Amniotic epithelial cell (primary cell): Measurements from ENCODE around the gene ELAVL4.
"Not testable (repeated sequence)": the region's sequence is repeated elsewhere in the genome, so short reads cannot be mapped to it uniquely, and the experiment has no call there.

Source experiments
- DNase-seq: peaks from one replicate; pipeline ENCODE4 v3.0.0-alpha.2; 2010; ENCODE audit warnings: low read depth

ELAVL4 gene

DNA sequence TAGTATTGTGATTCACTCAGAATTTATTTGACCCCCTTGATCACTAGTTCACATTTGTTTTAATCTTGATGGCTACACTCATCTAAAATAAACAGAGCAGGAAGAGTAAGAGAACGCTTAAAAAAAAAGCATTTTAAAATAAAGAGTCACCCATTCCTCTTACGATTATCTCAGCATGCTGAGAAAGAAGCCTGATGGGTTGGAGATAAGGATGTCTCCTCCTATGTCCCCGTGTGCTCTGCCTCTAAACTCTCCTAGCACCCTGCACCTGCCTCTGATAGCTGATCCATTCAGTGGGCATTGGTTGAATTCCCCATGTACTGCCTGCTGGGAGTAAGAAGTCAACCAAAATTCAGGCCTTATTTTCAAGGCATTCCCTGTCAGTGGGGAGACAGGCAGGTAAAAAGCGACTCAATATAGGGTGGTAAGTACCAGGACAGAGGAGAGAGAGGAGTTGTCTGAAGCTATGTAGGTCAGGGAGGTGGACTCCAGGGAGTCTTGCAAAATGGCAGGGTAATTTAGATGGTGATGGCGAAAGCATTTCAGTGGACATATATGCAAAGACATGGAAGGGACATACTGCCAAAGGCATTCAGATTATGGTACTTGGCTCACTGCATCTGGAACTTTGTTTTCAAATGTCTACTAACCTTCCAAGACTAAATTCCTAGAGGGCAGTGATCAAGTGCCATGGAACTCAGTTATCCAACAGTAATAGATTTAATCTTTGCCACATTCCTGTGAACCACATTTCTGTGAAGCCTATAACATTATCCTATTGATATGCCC is 18.4 kb downstream of the ELAVL4 start:
- no peak for DNase-seq

DNA sequence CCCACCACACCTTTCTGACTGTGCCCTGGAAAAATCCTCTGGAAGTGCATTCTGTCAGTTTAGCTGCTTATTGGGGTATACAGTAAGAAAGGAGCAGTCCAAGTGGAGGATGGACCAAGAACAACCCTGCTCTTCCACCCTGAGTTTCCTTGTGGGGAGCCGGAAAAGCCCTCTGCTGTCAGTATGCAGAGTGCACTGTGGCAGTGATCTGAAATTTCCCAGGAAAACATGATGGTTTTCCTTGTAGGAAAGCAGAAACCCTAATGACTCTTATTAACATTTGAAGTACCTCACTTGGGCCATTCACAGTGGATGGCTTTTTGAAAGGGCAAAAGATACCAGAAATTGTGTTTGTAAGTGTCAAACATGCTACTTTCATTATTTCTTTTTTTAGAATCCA is 20.5 kb downstream of the ELAVL4 start:
- no peak for DNase-seq

GRCh38 chr1:50132347-50132894 is 23.7 kb downstream of the ELAVL4 start:
- no peak for DNase-seq

GRCh38 chr1:50135716-50136115 is 27.0 kb downstream of the ELAVL4 start:
- DNase-seq, result no peak

DNA sequence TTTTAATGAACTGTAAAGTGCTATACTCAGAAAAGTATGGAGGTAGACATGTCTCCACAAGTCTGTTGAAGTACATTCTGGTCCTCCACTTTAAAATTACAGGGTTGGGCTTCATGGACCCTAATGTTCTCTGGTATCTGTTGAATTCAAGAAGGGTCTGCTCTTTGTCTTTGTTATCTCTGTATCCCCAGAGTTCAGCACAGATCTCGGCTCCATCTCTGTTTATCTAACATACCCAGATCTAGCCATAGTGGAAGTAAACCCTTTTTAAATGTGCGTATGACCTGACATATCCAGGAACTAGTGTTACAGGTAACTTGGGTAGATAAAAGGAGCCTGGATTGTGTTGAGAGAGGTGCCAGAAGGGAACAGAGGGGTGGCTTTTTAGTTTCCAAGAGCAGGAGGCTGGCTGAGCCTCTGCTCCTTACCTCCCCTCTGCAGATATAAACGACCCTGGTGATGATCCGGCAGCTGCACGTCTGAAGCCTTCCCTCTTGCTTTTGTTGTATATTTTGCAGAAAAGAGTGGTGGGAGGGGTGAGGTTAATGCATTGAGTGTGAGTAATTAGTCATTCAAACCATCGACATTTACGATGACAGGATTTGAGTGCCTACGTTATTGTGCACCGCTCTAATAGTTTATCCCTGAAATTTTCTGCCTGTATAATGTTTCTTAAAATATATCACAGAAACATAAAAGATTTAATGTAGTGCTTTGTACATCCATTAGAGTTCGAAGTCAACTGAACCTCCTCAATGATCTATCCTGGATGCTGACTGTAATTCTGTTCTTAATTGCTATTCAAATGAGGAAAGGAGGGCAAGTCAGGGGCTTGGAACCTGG is 30.8 kb downstream of the ELAVL4 start:
- no peak for DNase-seq

GRCh38 chr1:50140182-50140447 is 31.4 kb downstream of the ELAVL4 start:
- DNase-seq, result no peak

DNA sequence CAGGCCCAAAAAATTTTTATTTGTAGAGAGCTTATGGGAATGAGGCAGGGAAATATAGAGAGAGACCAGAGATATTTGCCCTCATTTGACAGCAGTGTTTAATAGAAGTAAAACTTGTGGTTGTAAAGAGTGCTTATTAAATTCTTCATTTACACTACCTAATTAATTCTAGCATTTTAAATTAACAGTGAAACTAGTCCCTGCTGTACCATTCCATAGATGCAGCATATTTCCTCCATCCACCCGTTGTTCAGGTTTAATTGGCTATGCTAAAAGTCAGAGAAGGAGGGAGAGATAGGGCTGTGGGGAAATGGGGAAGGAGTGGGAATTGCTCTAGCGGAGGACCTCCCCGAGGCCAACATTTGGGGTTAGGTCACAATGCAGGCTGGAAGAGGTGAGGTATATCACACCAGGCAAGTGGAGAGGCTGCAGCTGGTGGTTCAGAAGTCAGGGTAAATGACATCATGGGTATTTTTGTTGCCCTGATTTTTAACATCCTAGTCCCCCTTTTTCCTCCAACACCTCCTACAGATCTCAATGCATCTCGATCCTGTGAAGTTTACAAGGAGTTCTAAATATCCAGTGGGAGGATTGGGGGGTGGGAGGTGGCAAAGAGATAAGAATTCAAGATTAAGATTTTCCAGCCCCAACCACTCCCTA is 38.6 kb downstream of the ELAVL4 start:
- DNase-seq, result no peak

DNA sequence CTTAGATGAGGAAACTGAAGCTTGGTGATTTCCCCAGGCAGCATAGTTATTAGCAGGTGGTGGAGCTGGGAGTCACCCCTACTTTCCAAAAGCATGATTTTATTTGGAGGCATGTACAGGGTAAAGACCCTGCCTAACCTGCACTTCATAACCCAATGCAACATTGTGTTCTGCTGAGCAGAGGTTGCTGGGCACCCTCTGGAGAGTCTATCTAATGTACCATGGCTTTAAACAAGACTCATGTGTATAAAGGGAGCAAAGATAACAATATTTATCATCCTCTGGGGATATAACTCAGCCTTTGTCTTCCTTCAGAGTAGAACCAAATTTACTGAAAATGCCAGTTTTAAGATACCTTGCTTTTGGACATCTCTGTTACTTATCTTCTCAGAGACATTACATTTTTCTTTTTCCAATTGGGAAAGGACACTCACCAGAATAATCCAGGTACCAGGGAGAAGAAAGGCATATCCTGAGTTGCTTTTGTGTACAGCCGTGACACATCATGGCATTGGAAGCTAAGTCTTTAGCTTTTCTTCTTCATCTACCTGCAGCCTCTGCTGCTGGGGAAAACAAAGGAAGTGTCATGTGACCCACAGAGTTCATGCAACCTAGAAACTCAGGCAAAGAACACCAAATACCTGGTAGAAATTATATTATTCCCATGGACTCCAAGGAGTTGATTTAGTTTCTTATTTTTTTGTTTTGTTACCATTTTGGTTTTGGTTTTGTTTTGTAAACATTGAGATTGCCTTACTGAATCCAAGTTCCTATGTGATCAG is 39.6 kb downstream of the ELAVL4 start:
- no peak for DNase-seq

DNA sequence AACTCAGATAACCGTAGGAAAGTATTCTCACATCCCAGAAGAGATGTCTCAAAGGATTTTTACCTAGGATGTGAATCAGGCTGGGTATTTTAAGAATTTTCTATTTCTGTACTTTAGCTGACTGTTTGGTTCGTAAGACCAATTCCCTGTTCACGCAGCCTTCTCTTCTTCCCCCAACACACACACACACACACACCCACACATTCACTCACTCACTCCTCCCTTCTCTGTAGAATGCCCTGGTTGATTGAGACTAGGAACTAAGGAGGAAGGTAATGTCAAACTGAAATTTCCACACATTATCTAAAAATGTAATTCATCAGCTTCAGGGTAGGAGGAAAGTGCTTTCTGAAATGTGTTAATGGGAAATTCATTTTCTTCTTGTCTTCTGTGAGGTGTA is 43.5 kb downstream of the ELAVL4 start:
- no peak for DNase-seq

DNA sequence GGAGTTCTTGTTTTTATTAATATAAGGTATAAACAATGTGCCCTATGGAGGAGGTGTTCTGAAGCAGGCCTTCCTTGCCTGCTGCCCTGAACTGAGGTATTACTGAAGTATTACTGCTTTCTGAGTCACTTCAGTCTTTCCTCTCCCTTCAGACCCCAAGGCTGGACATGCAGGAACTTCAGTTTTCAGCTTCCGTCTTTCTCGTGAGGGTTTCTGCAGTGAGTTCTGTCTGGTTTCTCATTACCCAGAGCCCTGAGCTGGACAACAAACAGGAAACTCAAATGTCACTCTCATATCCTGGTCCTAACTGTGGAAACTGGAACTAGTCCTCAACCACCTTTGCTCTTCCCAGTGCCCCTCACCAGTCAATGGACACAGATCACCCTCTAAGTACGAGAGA is 46.8 kb downstream of the ELAVL4 start:
- no peak for DNase-seq

GRCh38 chr1:50156241-50157010 is 47.7 kb downstream of the ELAVL4 start:
- no peak for DNase-seq

- no peak for DNase-seq
Observed at GRCh38 chr1:50157306-50157941, 48.7 kb downstream of the ELAVL4 start.

- no peak for DNase-seq
Observed at GRCh38 chr1:50158421-50158820, 49.7 kb downstream of the ELAVL4 start.

GRCh38 chr1:50163680-50164079 is 55.0 kb downstream of the ELAVL4 start:
- DNase-seq, result no peak

DNA sequence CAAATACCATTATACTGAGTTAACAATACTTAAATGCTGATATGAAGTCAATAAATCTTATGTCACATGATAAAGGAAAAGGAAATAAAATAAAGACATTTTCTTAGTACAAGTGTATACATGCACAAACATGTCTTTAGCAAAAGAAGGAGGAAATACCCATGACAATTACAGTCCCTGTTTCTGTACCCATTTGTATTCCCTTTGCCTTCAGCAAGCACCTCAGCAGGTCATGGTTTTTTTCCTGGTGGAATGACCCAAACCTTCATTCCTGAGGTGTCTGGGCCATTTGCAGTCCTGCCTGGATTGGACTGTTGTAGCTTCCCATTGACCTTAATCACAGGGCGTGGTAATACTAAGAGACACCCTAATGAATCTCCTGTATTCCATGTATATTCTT is 57.6 kb downstream of the ELAVL4 start:
- DNase-seq, result not testable (repeated sequence)

GRCh38 chr1:50172299-50172698 is 63.6 kb downstream of the ELAVL4 start:
- DNase-seq, result no peak

DNA sequence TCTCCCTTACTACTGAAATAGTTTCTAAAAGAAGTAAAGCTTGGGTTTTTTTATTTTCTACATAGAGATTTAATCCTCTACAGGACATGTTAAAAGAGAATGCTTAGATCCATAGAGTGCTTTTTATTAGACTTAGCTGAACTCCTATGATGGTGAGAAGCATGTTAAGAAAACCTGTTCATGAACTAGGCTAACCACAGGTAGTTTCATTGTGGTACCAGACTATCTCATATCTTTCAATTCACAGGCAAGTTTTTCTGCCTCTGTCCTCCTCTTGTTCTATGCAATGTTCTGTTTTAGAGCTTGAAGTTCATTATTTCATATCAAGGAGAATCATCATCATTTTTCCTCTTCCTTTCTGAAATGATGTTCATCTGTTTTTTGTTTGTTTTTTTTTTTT is 65.4 kb downstream of the ELAVL4 start:
- no peak for DNase-seq

- no peak for DNase-seq
Observed at GRCh38 chr1:50175719-50176639, 67.3 kb downstream of the ELAVL4 start.

- no peak for DNase-seq
Observed at GRCh38 chr1:50177994-50178393, 69.3 kb downstream of the ELAVL4 start.

DNA sequence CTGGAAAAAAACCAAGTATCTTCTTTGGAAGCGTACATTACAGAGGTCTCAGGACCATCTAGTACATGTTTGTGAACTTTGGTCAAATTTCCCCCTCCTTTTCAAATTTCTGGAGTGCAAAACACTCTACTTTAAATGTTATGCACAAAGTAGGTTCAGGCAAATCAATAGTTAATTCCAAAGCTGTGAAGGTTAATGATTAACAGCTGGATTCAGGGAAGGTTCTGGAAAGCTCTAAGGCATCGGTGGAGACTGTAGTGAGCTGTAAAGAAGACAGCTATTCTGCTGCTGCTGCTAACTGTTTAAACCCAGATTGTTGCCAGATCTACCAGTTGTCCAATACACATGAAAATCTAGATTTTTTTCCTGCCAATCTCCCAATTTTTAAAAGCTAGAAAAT is 70.9 kb downstream of the ELAVL4 start:
- no peak for DNase-seq
